ENCODE data around the gene ADAMTS18.
"Not testable (repeated sequence)": the region's sequence is repeated elsewhere in the genome, so short reads cannot be mapped to it uniquely, and the experiment has no call there.

ADAMTS18 gene

DNA sequence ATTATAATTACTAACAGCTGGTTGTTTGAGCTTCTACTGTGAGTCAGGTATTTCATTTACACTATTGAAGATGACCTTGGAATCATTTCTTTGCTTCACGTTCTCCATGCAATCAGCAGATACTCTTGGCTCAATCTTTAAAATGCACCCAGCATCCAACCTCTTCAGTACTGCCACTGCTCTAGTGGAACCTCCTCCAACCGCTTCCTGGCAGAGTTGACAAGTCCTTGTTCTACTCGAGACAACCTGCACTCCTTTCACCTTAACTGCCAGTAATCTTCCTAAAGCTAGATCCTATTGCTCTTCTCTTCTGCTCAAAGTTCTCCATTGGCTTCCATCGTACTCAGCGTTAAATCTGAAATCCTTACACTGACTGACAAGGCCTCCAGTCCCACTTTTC is 149.2 kb downstream of the ADAMTS18 start:
- TF ChIP-seq, protein P1, sequence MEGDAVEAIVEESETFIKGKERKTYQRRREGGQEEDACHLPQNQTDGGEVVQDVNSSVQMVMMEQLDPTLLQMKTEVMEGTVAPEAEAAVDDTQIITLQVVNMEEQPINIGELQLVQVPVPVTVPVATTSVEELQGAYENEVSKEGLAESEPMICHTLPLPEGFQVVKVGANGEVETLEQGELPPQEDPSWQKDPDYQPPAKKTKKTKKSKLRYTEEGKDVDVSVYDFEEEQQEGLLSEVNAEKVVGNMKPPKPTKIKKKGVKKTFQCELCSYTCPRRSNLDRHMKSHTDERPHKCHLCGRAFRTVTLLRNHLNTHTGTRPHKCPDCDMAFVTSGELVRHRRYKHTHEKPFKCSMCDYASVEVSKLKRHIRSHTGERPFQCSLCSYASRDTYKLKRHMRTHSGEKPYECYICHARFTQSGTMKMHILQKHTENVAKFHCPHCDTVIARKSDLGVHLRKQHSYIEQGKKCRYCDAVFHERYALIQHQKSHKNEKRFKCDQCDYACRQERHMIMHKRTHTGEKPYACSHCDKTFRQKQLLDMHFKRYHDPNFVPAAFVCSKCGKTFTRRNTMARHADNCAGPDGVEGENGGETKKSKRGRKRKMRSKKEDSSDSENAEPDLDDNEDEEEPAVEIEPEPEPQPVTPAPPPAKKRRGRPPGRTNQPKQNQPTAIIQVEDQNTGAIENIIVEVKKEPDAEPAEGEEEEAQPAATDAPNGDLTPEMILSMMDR (IDR thresholded peaks at IDR 0.05; ENCODE audit: borderline replicate concordance, extremely low read depth, low read length, poor library complexity, severe bottlenecking): no peak
- no peak for TF ChIP-seq EZH2 (IDR thresholded peaks at IDR 0.05; ENCODE audit: borderline replicate concordance, low read depth, low read length, severe bottlenecking)
- Histone ChIP-seq H3K4me3 (ENCODE audit: low read depth in 1 of 2, low read length in 2 of 2) (no peak overlapping the region), H3K79me2 (ENCODE audit: insufficient read depth, low read length) (no peaks in the 10 kb centered on the region), H3K27me3 (ENCODE audit: insufficient read depth, low read length, poor library complexity) (no peaks in the 10 kb centered on the region), H3K9ac (ENCODE audit: low read depth, low read length) (no peak overlapping the region), H4K20me1 (ENCODE audit: insufficient read depth, low read length) (no peaks in the 10 kb centered on the region), H2AFZ (ENCODE audit: low read depth, low read length) (no peak overlapping the region), H3K4me2 (ENCODE audit: insufficient read depth, low read length) (no peak overlapping the region), H3K27ac (ENCODE audit: low read length) (no peak overlapping the region), H3K36me3 (ENCODE audit: insufficient read depth, low read length) (no peaks in the 10 kb centered on the region), H3K4me1 (ENCODE audit: insufficient read depth, low read length) (no peaks in the 10 kb centered on the region), H3K9me3 (ENCODE audit: insufficient read depth, low read length, severe bottlenecking) (no peaks in the 10 kb centered on the region)
- no peak for ATAC-seq (ENCODE audit: insufficient read depth, low read depth)
- DNase-seq: no peak

- Histone ChIP-seq H3K4me2 (ENCODE audit: insufficient read depth, low read length) (no peak overlapping the region), H3K9me3 (ENCODE audit: insufficient read depth, low read length, severe bottlenecking) (no peaks in the 10 kb centered on the region)
Measured at GRCh38 chr16:77282345-77282744, 152.5 kb downstream of the ADAMTS18 start.

DNA sequence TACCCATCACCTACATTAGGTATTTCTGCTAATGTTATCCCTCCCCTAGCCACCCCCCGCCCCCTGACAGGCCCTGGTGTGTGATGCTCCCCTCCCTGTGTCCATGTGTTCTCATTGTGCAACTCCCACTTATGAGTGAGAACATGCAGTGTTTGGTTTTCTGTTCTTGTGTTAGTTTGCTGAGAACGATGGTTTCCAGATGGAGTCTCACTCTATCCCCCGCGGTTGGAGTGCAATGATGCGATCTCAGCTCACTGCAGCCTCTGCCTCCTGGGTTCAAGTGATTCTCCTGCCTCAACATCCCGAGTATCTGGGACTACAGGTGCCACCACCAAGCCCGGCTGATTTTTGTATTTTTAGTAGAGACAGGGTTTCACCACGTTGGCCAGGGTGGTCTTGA is 155.5 kb downstream of the ADAMTS18 start:
- not testable (repeated sequence) for H3K27ac ChIP-seq (ENCODE audit: low read length); H3K9me3 ChIP-seq (ENCODE audit: insufficient read depth, low read length, severe bottlenecking); H3K4me3 ChIP-seq (ENCODE audit: low read depth in 1 of 2, low read length in 2 of 2); H3K36me3 ChIP-seq (ENCODE audit: insufficient read depth, low read length); H4K20me1 ChIP-seq (ENCODE audit: insufficient read depth, low read length); H3K27me3 ChIP-seq (ENCODE audit: insufficient read depth, low read length, poor library complexity); H3K79me2 ChIP-seq (ENCODE audit: insufficient read depth, low read length); DNase-seq; ATAC-seq (ENCODE audit: insufficient read depth, low read depth); H3K4me2 ChIP-seq (ENCODE audit: insufficient read depth, low read length); H3K9ac ChIP-seq (ENCODE audit: low read depth, low read length); H2AFZ ChIP-seq (ENCODE audit: low read depth, low read length)
- peaks cover 19% of the 10 kb centered on the region for H3K4me1 ChIP-seq (ENCODE audit: insufficient read depth, low read length)

More at GRCh38 chr16:77282345-77282744, 152.5 kb downstream of the ADAMTS18 start:
- H3K9ac ChIP-seq (ENCODE audit: low read depth, low read length): no peak overlapping the region
- H2AFZ ChIP-seq (ENCODE audit: low read depth, low read length): no peak overlapping the region
- H3K4me1 ChIP-seq (ENCODE audit: insufficient read depth, low read length): peaks cover 6% of the 10 kb centered on the region
- ATAC-seq (ENCODE audit: insufficient read depth, low read depth) (no peak), DNase-seq (no peak)
- no peaks in the 10 kb centered on the region for H4K20me1 ChIP-seq (ENCODE audit: insufficient read depth, low read length)
- H3K27me3 ChIP-seq (ENCODE audit: insufficient read depth, low read length, poor library complexity): no peaks in the 10 kb centered on the region
- no peaks in the 10 kb centered on the region for H3K36me3 ChIP-seq (ENCODE audit: insufficient read depth, low read length)
- H3K27ac ChIP-seq (ENCODE audit: low read length): no peak overlapping the region
- no peak for TF ChIP-seq EZH2 (IDR thresholded peaks at IDR 0.05; ENCODE audit: borderline replicate concordance, low read depth, low read length, severe bottlenecking)
- TF ChIP-seq, protein P1 (IDR thresholded peaks at IDR 0.05; ENCODE audit: borderline replicate concordance, extremely low read depth, low read length, poor library complexity, severe bottlenecking): no peak
- H3K4me3 ChIP-seq (ENCODE audit: low read depth in 1 of 2, low read length in 2 of 2): no peak overlapping the region
- no peaks in the 10 kb centered on the region for H3K79me2 ChIP-seq (ENCODE audit: insufficient read depth, low read length)

GRCh38 chr16:77277571-77277970 is 157.3 kb downstream of the ADAMTS18 start:
- no peak overlapping the region for H3K9ac ChIP-seq (ENCODE audit: low read depth, low read length)
- H3K27ac ChIP-seq (ENCODE audit: low read length): peak overlapping the region; percentile 37; the same call in 1 of the 2 replicates
- H3K9me3 ChIP-seq (ENCODE audit: insufficient read depth, low read length, severe bottlenecking): no peaks in the 10 kb centered on the region
- H3K79me2 ChIP-seq (ENCODE audit: insufficient read depth, low read length): no peaks in the 10 kb centered on the region
- H3K27me3 ChIP-seq (ENCODE audit: insufficient read depth, low read length, poor library complexity): no peaks in the 10 kb centered on the region
- H4K20me1 ChIP-seq (ENCODE audit: insufficient read depth, low read length): no peaks in the 10 kb centered on the region
- H2AFZ ChIP-seq (ENCODE audit: low read depth, low read length): peak overlapping the region; percentile 1; the same call in 1 of the 2 replicates
- DNase-seq (no peak), ATAC-seq (ENCODE audit: insufficient read depth, low read depth) (no peak)
- H3K36me3 ChIP-seq (ENCODE audit: insufficient read depth, low read length): no peaks in the 10 kb centered on the region
- no peak overlapping the region for H3K4me2 ChIP-seq (ENCODE audit: insufficient read depth, low read length)
- peaks cover 37% of the 10 kb centered on the region for H3K4me1 ChIP-seq (ENCODE audit: insufficient read depth, low read length)
- TF ChIP-seq, protein P1 (IDR thresholded peaks at IDR 0.05; ENCODE audit: borderline replicate concordance, extremely low read depth, low read length, poor library complexity, severe bottlenecking): no peak
- TF ChIP-seq EZH2 (IDR thresholded peaks at IDR 0.05; ENCODE audit: borderline replicate concordance, low read depth, low read length, severe bottlenecking): no peak
- no peak overlapping the region for H3K4me3 ChIP-seq (ENCODE audit: low read depth in 1 of 2, low read length in 2 of 2)

All from DND-41 (cell line).